CD4-positive, alpha-beta T cell treated with Interleukin-21 for 1 hour (primary cell): ENCODE data around the gene PTCH1.

ENCODE experiments used
- DNase-seq: peaks from one replicate; pipeline ENCODE4 v3.0.0-alpha.2; 2020

Gene PTCH1

GRCh38 chr9:95497772-95498171 is 19.0 kb downstream of the PTCH1 start:
- DNase-seq: no peak

GRCh38 chr9:95496687-95497086 is 20.1 kb downstream of the PTCH1 start:
- DNase-seq: no peak

DNA sequence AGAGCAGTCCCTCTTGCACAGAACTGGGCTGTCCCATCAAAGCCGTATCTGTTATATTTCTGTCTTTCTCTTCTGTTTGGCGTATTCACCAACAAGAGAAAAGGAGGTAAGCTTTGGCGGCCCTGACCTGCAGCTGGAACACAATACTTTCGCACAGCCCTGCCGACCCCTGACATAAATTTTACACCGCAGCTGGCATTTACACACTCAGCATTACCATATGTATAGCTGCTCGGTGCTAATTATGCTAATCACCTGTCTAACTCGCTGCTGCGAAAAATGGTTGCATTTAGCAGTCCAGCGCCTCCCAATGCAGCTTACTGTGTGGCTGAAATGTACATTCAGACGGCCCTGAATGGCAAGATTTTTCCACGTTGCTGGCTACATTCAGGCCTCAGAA is 20.8 kb downstream of the PTCH1 start:
- DNase-seq: no peak

- no peak for DNase-seq
Measured at GRCh38 chr9:95495529-95495928, 21.2 kb downstream of the PTCH1 start.

DNA sequence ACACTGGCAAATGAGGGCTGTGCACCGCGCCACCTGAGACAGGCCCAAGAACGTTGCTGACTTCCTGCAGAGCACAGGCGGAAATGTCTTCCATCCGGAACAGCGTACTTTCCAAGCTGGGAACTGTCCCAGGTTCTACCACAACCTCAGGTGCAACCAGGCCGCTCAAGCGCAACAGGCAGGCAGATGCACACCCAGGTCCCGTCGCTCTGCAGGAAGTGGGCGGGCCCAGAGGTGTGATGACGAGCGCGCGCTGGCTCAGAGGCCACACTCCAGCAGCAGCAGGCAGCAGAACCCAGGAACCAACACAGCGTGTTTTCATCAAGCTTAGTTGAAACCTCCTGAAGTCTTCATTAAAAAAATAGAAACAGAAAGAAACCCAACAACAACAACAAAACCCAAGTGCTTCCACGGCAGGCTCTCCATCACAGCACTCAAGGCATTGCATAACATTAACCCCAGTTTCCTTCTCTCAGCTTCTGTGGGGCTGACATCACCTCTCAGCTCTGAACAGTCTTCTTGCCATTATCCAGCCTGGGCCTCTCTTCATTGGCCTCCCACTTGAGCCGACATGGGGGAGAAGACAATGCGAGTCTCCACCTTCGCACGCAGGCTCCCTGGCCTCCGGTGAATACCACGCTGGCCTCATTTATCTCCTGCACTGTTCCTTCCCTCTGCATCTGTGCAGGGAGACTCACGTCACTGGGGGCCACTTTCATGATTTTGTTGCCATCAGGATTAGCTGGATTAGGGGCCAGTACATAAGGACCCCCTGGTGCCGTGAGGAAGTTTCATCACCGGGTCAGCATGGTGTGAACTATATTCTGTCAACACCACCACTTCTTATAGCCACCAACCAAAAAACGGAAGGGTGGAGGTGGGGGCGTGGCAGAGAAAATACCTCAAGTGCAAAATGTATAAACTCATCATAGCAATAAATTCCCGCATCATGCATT is 22.1 kb downstream of the PTCH1 start:
- DNase-seq: peak; percentile 86

- peak; percentile 30 for DNase-seq
Measured at GRCh38 chr9:95494022-95494415, 22.8 kb downstream of the PTCH1 start.

DNA sequence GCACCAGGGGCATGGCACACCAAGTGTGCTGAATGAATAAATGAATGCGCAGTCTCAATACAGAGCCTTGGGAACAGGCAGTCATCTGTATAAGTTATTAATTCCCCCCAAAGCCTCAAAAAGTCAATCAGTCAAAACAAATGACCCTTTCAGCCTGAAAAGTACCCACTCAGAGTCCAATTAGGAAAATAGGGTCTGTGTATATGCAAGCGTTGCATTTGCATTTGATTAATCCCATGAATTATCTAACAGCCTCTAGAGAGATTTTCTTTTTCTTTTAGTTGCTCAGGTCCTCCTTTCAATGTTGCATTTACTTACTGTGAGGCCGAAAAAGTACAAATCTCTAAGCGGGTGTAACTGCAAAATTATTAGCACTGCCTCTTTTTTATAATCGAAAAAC is 23.4 kb downstream of the PTCH1 start:
- DNase-seq: no peak

DNA sequence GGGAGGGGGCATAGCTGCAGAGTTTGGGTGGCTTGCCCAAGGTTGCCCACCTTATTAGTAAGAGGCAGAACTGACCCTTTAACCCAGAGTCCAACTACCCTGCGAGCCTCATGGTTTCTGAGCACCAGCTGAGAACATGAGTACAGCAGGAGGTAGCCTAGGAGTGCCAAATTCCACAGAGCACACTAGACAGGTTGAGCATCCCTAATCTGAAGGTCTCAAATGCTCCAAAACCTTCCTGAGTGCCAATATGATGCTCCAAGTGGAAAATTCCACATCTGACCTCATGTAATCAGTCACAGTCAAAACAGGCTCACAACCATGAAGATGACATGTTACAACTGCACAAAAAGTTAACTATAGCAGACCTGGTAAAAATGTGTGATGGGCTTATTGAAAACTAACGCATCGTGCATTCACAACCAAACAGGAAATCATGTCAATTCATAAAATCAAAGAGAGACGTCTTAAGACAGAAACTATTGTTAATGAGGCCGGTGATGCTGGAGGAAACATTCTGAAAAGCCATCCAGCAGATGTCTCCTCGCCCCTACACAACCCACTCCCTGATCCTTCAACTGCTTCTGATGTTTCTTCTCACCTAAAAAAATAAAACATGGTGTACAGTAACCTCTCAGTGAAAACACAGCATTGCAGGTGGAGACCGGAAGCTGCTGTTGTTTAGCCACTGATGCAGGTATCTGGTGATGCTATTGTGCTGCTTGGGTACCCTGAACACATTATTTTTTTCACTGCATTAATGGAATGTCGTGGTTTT is 25.0 kb downstream of the PTCH1 start:
- DNase-seq: peak; percentile 27

DNA sequence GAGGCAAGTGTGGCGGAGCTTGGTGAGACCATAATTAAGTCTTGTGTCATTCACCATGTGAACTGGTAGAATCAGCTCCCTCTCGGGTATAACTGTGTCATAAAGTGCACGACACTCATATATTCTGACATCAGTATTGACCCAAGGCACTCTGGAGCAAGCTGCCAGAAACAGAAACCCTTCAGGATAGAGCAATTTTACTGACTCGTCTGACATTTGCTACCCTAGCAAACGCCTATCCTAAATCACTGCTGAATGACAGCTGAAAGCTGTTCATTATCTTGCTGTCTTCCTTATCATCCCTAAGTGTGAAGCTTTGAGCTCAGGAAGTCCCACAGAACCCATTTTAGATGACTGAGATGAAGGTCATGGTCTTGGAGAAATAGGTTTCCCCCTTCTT is 27.8 kb downstream of the PTCH1 start:
- no peak for DNase-seq

DNA sequence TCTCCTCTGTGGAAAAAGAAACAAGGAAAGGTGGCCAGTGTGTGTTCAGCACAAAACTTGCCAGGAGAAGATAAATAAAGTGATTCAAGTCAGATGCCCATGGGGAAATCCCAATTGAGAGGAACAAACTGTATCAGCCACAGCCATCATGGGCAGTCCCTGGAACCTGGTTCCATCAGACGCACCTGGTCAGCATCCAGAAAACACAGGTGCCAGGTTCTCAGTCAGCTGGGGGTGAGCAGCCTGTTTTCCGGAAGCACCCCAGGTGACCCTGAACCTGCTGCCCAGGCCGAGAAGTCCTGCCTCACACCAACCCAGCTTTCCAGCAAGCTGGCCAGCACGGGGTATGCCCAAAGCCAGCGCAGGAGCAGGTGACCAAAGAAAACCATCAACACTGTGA is 30.5 kb downstream of the PTCH1 start:
- no peak for DNase-seq

- no peak for DNase-seq
Measured at GRCh38 chr9:95484225-95484624, 32.5 kb downstream of the PTCH1 start.

GRCh38 chr9:95483431-95483830 is 33.3 kb downstream of the PTCH1 start:
- no peak for DNase-seq

GRCh38 chr9:95482621-95483020 is 34.1 kb downstream of the PTCH1 start:
- DNase-seq: no peak

- DNase-seq: no peak
Measured at GRCh38 chr9:95481000-95481399, 35.8 kb downstream of the PTCH1 start.

DNA sequence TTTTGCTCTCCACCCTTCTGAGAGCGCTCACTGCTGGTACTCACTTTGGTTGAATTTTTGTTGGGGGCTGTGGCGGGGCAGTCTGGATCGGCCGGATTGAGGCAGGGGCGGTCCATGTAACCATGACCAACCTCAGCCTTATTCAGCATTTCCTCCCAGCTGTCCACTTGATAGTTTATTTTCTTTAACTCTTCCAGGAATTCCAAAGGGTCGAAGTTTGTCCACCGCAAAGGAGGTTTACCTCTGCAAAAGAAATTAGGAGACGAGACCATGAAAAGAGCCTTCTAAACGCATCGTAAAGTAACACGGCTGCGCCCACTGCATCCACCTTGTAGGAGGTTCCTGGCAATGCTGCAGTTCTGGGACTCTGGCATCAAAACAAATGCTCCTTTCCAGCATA is 36.4 kb downstream of the PTCH1 start:
- DNase-seq: no peak

DNA sequence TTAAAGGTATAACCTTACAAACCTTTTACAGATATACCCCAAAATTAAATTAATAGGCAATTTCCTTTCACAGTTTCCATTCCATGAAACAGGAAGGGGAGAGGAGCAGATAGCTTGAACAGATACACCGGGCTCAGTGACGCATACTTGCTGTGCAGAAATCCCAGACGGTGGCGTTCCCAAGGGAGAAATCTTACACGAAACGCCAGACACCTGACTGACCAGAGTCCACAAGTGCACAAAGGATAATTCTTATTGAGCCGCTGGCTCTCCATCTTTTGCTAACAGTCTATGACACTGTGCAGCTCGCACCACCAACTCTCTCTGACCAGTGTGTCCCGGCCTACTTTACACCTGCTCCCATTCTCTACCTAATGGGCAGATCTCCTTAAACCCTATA is 37.4 kb downstream of the PTCH1 start:
- DNase-seq: no peak

GRCh38 chr9:95478335-95478734 is 38.4 kb downstream of the PTCH1 start:
- DNase-seq: no peak

DNA sequence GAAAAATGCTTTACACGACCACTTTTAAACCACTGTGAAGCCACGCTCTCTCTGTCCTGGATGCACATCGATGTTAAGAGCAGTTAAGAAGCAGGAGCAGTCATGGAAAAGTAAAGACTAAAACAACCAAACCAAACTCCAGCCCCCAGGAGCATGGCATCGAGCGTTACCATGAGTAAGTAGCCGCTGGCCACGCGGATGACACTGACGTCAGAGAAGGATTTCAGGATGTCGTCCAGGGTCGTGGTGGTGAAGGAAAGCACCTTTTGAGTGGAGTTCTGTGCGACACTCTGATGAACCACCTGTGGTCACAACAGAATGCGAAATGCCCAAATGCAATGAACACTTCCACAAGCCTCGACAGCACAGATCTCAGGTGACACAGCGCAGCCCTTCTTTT is 38.9 kb downstream of the PTCH1 start:
- DNase-seq: no peak

- no peak for DNase-seq
Measured at GRCh38 chr9:95477441-95477840, 39.3 kb downstream of the PTCH1 start.

GRCh38 chr9:95468791-95469190 is 48.0 kb downstream of the PTCH1 start:
- no peak for DNase-seq

- no peak for DNase-seq
Measured at GRCh38 chr9:95465115-95465514, 51.7 kb downstream of the PTCH1 start.

DNA sequence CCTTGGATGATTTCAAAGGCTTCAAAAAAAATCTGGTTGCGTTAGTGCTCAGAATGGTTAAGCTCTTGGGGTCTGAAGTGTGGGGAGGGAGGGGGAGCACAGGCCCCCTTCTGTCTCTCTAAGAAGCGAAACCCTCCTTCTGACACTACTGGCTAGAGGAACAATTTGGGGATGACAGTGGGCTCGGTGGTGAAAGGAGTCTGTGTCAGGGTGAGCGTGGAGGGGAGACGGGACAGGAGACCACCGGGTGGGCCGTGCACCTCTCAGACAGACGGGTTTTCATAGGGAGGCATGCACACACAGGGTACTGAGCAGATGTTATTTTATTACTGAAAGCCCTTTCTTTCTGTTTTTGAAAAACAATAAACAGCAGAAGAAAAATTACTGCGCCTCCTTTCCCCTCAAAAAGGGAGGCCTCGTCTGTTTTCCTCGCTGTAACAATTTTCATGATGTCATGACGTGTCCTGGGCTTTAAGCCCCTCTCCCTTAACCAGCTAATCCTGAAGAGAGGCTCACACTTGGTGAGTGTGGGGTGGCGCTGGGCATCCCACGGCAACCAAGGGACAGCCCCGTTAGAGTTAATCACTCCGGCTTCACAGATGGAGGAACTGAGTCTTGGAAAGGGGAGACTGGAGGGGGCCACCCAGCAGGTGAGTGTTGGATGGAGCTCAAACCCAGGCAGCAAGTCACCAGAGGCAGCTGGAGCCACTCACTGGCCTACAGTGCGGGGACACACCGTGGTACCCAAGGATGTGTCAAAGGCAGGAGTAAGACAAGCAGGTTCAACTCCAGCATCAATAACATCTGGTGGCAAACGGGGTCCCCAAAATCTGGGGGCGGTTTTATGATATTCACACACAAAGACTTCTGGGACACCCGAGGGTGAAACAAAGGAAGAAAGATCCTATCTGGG is 53.4 kb downstream of the PTCH1 start:
- DNase-seq: no peak
